HEK293 (cell line): Measurements from ENCODE around the gene MLLT10.

Experiments
- BCL11A ChIP-seq: fragments of 450-650 bp; formaldehyde crosslinking; IDR thresholded peaks from 2 replicates; pipeline ENCODE4 v1.5.1; 2016; ENCODE audit warnings: low read depth, missing biosample characterization, missing genetic modification characterization
- CTCF ChIP-seq: fragments of 450-650 bp; formaldehyde crosslinking; IDR thresholded peaks from 2 replicates; pipeline ENCODE4 v1.5.1; 2016; ENCODE audit warnings: missing biosample characterization, missing genetic modification characterization
- FEZF1 ChIP-seq: fragments of 450-650 bp; formaldehyde crosslinking; IDR thresholded peaks from 2 replicates; pipeline ENCODE4 v1.5.1; 2016; ENCODE audit warnings: missing biosample characterization, missing genetic modification characterization
- SP2 ChIP-seq: fragments of 450-650 bp; formaldehyde crosslinking; IDR thresholded peaks from 2 replicates; pipeline ENCODE4 v1.5.1; 2016; ENCODE audit warnings: missing biosample characterization, missing genetic modification characterization
- ZNF629 ChIP-seq: fragments of 450-650 bp; formaldehyde crosslinking; IDR thresholded peaks from 2 replicates; pipeline ENCODE4 v1.5.1; 2017; ENCODE audit warnings: missing biosample characterization, missing genetic modification characterization

- TF ChIP-seq CTCF (tag by site-specific recombination) = no peak
- no peak for TF ChIP-seq ZNF629
- TF ChIP-seq SP2 (tag by site-specific recombination) = no peak
- no peak for TF ChIP-seq BCL11A
- TF ChIP-seq FEZF1 (tag by site-specific recombination) = no peak
Measured at GRCh38 chr10:21556527-21556926, 22.5 kb downstream of the MLLT10 start.
